ENCODE measurements around the gene TTC16. TPM values are rescaled to one million over a fixed set of nuclear protein-coding genes. Genes with fewer than 3 reads are reported as not detected.
A peak's percentile ranks its signal among the peaks of the same experiment; 100 is the strongest.

Gene TTC16
- total RNA-seq, 1 donor from 2014 or later, result not detected

DNA sequence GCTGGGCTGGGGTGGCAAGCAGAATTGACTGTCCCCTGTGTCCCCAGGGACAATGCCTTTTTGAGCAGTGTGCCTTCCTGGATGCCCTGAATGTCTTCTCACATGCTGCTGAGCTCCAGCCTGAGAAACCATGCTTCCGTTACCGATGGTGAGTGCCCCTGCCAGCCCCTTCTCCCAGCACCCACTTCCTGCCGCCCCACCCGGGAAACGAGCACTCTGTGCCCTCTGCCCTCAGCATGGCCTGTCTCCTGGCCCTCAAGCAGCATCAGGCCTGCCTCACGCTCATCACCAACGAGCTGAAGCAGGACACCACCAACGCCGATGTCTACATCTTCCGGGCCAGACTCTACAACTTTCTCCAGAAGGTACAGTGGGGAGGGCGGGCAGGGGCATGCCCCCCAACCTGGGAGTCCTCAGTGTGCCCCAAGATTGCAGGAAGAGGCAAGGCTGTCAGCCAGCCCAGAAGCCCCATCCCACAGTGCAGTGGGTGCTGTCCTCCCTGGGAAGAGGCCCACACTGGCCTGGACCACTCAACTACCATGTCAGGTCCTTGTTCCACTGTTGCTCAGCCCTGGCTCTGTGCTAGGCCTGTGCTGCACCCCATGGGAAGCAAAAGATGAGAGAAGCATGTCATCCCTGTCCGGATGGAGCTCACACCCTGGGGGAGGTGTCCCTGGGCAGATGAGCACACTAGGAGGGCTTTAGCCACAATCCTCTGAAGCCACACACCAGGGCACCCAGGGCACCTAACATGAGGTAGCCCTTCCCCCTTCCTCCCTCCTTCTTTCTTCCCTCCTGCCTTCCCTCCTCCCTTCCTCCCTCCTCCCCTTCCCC is 4.4 kb downstream of the TTC16 start:
- FAIRE-seq (no peak), DNase-seq (ENCODE audit: low spot score in 2 of 2) (no peak)

DNA sequence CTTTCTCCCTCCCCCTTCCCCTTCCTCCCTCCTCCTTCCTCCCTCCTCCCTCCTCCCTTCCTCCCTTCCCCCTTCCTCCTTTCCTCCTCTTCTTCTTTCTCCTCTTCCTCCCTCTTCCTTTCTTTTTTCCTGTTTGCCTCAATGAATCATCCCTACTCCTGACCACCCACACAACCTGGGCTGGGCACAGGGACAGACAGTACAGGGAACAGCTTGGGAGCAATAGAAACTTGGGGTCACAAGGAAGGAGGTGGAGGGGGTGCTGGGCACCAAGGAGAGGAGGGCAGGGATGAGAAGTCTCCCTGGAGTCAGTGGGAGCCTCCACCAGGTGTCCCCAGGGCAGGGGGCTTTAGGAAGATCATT is 5.0 kb downstream of the TTC16 start:
- no peak for DNase-seq (ENCODE audit: low spot score in 2 of 2)
- FAIRE-seq, result no peak

DNA sequence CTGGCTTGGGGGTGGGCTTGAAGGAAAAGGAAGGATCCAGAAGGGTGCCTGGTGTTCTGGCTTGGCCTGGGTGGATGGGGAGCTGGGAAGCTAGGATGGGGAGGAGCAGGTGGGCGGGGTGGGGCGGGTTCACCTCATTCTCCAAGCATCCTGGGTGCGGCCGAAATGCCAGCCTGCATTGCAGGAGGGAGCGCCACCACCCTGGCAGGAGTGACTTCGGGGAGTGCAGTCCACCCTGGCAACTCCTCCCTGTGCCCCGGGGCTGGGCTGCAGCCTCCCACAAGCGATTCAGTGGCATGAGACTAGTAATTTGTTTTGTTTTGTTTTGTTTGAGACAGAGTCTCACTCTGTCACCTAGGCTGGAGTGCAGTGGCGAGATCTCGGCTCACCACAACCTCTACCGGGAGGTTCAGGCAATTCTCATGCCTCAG is 5.5 kb downstream of the TTC16 start:
- no peak for FAIRE-seq
- no peak for DNase-seq (ENCODE audit: low spot score in 2 of 2)

DNA sequence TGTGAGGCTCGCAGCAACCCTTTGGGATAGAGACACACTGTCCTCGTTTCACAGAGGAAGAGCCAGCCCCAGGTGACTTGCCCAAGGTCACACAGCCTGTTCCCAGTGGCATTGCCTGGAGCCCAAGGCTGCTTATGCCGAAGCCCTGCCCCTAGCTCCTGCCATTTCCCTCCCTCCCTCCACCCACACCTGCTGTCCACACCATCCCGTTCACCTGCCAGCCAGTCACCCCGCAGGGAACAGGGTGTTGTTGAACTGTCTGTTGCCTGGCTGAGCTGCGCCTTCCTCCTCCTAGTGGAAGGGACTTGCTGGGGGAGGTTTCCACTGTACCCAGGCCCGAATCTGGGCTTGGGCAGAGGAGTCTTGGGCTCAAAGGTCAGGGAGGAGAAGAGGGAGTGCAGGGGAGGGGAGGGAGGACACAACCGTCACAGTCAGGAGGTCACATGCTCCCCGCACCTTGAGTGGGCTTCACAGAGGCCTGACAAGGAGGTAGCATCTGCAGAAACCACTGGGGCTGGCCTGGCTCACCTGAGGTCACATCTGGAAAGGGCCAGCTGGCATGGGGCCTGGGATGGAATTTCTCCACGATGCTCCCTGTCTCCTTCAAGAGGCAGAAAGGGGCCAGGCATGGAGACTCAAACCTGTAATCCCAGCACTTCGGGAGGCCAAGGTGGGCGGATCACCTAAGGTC is 6.3 kb downstream of the TTC16 start:
- DNase-seq (ENCODE audit: low spot score in 2 of 2) (no peak), FAIRE-seq (no peak)

DNA sequence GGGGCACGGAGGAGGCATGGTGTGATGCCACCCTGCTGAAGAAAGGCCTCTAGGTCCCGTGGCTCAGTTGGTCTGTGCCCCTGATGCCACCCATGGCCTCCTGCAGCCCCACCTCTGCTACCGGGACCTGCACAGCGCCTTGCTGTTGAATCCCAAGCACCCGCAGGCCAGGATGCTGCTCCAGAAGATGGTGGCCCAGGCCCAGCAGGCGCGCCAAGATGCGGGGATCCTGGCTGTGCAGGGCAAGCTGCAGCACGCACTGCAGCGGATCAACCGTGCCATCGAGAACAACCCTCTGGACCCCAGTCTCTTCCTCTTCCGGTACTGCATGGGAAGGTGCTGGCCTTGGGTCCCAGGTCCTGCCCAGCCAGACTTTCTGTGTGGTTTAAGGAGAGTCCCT is 7.1 kb downstream of the TTC16 start:
- no peak for FAIRE-seq
- DNase-seq (ENCODE audit: low spot score in 2 of 2), result no peak

DNA sequence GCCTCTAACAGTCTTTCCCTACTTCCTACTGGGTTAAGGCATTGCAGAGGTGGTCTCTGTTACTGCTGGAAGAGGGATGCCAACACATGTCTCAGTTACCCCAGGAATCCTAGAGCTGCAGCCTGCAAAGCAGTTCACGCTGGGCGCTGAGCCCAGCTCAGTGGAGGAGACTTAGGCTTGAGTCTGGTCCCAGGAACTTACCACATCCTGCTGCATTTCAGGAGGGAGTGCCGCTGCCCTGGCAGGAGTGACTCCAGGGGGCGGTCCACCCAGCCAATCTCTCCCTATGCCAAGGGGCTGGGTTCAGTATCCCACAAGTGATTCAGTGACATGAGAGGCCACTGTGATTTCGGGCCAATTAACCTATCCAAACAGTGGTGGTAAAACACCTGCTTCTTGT is 7.6 kb downstream of the TTC16 start:
- no peak for DNase-seq (ENCODE audit: low spot score in 2 of 2)

DNA sequence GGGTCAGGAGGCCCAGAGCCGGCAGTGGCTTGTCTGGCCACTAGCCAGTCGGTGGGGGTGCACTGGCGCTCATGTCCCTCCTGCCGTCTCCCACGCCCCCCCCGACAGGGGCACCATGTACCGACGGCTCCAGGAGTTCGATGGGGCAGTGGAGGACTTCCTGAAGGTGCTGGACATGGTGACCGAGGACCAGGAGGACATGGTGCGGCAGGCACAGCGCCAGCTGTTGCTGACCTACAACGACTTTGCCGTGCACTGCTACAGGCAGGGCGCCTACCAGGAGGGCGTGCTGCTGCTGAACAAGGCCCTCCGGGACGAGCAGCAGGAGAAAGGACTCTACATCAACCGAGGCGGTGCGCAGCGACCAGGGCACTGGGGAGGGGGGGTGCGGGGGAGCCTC is 8.1 kb downstream of the TTC16 start:
- FAIRE-seq, result no peak
- DNase-seq (ENCODE audit: low spot score in 2 of 2), result no peak

More for the DNA sequence above, 7.6 kb downstream of the TTC16 start:
- FAIRE-seq, result no peak

DNA sequence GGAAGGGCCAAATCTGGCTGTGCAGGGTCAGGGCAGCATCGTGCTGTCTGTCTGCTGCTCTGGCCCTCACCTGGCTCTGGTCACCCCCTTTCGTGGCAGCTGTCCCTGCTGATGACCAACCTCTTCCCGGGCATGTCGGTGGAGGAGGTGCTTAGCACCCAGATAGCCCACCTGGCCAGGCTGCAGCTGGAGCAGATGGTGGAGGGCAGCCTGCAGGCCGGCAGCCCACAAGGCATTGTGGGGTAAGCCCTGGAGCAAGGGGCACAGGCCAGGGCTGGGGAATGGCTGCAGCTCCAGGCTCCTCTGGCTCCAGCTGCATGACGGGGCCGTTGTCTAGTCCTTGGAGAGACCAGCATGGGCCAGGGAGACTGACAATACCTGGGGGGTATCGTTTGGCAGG is 11.0 kb downstream of the TTC16 start:
- FAIRE-seq, result no peak
- DNase-seq (ENCODE audit: low spot score in 2 of 2), result no peak

DNA sequence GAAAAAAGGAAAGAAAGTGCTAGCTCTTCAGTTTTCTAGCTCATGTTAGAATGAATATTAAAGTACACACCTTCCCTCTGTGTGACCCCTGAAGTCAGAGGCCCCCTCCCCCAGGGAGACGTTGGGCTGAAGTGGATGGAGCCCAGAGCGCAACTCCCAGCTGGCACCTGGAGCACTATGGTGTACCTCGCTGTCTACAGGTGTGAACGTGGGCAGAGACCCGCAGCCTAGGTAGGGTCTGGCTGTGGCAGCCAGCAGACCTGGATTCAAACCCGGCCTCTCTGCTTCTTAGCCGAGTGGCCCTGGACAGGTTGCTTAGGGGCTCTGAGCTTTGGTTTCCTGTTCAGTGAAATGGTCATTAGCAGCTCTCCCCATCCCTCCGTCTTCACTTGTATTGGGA is 12.9 kb downstream of the TTC16 start:
- FAIRE-seq, result no peak
- no peak for DNase-seq (ENCODE audit: low spot score in 2 of 2)

DNA sequence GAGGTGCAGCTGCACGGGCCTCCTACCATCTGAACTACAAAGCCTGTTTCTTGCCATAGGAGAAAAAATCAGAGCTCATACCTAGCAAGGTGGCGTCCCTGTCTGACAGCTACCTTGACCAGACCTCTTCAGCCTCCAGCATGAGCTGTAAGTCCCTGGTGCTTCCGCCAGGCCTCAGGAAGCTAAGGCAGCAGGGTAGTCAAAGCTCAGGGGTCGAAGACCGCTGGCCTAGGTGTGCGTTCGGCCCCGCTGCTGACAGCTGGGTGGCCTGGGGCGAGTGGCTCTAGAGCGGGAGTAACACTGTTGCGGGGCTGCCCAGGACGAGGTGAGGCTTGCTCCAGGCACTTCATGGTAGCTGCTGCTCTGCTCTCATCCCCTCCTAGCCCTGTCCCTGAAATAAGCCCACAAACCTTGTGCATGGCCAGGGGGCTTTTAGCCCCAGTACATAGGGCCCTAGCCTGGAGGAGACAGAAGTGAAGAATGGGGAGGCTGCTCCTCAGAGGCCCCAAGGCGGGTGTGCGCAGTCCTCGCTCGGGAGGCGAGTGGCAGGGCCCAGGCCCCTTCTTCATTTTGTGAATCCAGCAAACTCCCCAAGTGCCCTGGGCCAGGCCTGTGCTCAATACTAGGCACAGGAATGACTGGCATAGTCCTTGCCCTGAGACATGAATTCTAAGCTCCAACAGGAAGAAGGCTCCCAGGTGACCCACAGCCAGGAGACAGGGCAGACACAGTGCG is 13.8 kb downstream of the TTC16 start:
- no peak for FAIRE-seq

DNA sequence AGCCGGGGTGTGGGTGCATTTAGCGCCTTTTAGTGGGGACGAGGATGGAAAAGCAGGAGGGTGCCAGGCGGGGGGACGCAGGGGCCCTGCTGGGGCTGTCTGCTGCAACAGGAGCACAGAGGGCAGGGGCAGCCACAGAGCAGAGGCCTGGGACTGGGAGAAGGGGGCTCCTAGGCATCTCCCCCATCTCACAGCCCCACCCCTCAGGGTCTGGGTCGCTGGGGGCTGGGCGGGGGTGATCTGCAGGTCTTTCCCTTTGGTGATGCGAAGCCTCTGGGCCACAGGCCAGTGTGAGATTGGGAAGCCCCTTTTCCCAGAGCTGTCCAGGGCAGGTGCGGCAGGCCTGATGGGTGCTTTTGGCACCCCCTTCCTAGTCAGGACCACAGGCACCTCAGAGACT is 14.4 kb downstream of the TTC16 start:
- FAIRE-seq (no peak), DNase-seq (ENCODE audit: low spot score in 2 of 2) (no peak)

More for the DNA sequence above, 13.8 kb downstream of the TTC16 start:
- DNase-seq (ENCODE audit: low spot score in 2 of 2), result no peak

DNA sequence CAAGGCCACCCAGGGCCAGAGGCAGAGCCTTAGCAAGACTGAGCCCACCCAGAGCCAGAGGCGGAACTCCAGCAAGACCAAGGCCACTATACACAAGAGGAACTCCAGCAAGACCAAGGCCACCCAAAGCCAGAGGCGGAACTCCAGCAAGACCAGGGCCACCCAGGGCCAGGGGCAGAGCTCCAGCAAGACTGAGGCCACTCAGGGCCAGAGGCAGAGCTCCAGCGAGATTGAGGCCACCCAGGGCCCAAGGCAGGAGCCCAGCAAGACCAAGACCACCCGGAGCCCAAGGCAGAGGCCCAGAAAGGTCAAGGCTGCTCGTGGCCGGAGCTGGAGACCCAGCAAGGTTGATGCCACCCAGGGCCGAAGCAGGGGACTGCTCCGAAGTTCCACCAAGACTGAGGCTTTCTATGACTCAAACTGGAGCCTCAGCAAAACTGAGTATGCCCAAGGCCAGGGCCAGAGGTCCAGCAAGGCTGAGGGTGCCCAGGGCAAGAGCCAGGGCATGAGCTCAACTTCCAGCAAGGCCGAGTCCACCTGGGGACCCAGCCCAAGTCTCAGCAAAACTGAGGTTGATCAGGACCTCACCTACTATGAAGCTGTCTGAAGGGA is 15.0 kb downstream of the TTC16 start:
- no peak for DNase-seq (ENCODE audit: low spot score in 2 of 2)
- FAIRE-seq, result no peak

DNA sequence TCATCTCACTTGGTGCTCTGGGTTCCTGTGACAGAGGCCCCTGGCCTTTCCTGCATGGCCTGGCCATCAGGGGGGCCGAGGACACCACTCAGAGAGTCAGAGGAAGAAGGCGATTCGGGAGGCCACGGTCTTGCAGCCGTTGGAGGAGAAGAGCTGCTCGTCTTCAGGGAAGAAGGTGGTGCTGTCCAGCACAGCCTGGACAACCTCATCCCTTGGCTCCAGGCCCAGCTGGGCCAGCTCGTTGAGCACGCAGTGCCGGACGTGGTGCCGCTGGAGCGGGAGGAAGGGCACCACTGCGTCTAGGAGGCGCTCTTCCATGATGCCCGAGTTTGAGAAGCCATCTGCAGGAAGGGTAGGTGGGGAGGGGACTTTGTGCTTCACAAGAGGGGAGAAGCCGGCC is 16.1 kb downstream of the TTC16 start:
- no peak for DNase-seq (ENCODE audit: low spot score in 2 of 2)
- no peak for FAIRE-seq

DNA sequence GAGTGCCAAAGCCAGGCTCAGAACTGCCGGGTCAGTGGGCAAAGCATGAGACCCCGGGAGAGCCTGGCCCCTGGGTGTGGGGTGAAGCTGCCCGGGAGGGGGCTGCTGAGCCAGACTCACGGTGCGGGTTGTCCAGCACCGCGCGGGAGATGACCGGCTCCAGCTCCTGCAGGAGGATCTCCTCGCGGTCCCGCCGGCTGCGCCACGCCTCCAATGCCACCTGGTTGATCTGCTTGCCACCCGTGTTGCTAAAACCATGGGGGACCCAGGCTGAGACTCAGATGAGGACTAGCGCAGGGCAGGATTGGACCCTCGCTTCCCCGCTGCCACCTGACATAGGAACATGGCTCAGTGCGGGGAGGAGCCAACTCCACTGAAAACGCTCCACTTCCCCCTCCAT is 16.6 kb downstream of the TTC16 start:
- no peak for DNase-seq (ENCODE audit: low spot score in 2 of 2)
- FAIRE-seq, result no peak

DNA sequence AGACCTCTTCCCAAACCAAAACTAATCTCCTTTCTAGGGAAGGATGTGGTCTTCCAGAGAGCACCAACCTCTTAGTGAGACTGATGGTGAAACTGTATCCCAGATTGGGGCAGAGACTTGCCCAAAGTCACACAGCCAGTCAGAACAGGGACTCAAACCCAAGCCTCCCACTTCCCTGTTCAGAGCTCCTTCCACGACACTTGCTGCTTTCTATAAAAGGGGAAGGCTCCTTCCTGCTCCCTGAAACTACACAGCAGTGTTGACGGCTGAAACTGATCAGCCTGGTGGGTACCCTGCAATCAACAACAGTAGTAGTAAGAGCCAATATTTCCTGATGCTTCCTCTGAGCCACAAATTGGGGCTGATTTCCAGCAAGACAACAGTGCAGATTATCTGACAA is 17.7 kb downstream of the TTC16 start:
- no peak for FAIRE-seq
- no peak for DNase-seq (ENCODE audit: low spot score in 2 of 2)

DNA sequence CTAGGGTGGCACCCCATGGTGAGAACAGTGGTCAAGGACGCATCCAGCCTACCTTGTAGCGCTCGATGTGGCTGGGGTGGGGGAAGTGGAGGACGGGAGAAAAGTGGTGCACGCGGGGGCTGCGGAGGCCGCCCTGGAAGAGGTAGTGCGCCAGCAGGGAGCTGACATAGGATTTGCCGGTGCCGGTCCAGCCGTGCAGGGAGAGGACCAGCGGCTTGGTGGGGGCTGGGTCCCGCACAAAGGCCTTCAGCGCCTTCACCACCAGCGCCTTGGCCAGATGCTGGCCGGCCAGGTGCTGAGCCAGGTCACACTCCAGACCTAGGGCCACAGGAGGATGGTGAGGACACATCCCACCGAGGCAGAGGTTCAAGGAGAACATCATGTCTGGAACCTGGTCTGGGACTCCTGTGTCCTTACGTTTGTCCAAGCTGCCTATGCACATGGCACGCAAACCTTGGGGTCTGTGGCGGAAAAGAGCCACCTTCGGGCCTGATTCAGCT is 18.4 kb downstream of the TTC16 start:
- FAIRE-seq (no peak), DNase-seq (ENCODE audit: low spot score in 2 of 2) (no peak)

DNA sequence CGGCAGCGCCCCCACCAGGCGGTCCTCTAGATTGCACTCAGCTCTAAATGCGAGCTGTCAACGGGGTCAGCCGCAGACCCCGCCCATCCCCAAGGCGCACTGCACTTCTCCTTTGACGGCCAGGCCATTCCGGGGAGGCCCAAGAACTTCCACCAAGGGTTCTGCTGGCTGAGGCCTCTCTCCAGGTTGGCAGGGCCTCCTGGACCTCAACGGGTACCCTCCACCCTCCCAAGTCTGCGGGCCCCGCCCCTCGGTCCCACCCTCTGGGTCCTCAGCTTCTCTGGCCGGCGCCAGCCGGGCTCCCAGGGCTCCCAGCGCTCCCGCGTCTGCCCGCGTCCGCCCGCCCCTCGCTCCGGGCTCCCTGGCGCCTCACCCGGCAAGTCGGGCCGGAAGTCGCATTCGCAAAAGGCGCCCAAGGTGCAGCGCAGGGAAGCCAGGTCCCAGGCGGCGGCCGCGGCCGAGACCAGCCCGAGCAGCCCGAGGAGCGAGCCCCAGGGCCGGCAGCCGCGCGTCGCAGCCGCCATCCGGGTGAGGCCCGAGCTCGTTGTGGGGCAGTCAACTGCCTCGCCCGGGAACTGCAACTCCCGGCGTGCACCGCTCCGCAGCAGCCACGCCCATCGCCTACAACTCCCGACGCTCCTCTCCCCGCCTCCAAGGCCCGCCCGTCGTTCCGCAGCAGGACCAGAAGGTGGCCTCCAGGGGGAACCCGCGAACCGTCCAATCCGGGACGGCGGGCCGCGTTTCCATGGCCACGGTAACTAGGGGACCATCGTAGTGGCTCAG is 19.1 kb downstream of the TTC16 start, which contains the start of gene TOR2A:
TSS of gene TOR2A (minus strand) at position 548 of the 783 bp plus-strand sequence. CDS start at position 524, 24 bp downstream.
- DNase-seq (ENCODE audit: low spot score in 2 of 2) (peak; percentile 98 to 99), FAIRE-seq (peak; percentile 52)

DNA sequence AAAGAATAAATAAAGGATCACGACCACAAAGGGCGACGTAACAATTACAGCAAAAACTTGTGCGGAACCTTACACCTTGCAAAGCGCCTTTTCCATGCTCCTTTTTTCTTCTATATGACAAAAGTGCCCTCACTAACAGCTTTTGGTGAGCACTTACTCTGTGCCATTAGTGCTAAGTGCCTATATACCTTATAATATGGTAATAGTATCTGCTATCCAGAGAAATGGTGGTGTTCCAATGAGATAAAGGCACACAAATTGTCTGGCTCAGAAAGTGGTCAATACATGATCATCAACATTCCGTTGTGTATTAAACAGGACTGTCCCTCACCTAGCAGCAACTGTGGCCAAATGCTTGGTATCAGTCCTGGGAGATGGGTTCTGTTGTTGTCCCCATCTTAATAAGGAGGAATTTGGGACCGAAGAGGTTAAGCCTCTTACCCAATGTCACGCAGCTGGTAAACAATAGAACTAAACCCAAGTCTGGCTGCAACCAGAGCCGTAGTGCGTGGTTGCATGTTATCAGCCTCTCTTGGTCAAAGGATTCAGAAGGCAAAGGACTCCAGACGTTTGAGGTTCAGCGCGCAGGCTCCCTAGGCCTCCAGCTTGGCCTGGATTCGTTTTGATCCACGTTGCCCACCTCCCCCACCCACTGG is 19.8 kb downstream of the TTC16 start:
- FAIRE-seq, result no peak
- no peak for DNase-seq (ENCODE audit: low spot score in 2 of 2)

DNA sequence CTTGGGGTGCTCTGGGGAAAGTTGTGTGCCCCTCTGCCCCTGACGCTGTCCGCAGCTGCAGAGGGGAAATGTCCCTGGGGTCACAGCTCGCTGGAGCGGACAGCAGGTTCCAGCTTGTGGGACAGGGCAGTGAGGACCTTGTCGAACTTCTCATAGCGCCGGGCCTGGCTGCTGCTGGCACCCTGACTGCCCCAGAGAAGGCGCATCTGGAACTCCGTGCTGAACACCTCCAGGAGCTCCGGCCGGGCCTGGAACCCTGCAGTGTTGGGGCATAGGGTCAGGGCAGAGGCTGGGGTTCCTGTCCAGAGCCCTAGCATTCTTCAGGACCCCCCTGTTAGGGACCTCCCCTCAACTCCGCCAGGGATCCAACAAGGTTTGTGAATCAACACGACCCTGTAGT is 22.8 kb downstream of the TTC16 start:
- FAIRE-seq (no peak), DNase-seq (ENCODE audit: low spot score in 2 of 2) (no peak)

All from frontal cortex (tissue), 4 donors.